NCI-H1092 treated with DMSO at 0.1 percent for 48 hours (cell line): ENCODE data around the gene PRKRA.
"Not testable (repeated sequence)": the region's sequence is repeated elsewhere in the genome, so short reads cannot be mapped to it uniquely, and the experiment has no call there.

ENCODE experiments used
- DNase-seq: peaks from one replicate; lab custom pipeline; 2025; lab: John Stamatoyannopoulos, UW

The PRKRA gene

DNA sequence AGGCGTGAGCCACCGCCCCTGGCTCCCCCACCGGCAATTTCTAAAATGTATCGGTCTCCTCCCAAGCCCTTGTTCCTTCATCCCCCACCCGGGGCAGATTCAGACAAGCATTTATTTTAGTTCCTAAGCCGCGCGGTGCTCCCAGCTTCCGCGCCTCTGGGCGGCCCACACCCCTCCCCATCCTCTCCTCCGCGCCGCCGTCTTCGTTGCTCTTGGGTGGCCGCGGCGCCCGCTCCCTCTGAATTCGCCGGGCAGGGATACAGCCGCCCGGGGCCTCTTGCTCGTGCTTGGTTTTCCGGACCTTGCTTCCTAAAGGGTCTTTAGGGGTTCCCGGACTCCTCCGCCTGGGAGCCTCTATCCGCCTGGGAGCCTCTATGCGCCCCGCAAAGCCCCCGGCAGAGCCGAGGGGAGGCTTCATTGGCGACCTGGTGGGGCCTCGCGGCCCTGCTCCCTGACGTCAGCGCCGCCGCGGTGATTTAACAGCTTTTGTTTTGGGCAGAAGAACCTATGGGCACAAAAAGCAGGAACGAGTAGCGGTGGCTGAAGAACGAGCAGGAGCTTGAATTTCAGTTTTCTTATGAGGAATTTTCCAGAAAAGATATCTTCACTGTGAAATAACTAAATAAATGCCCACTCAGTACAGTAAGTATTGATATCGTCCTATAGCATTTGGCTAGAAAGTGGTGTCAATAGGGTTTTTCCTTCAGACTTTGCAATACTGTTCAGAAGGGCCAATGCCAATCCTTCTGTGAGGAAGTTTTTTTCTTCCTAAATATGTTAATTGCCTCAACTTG is 37.3 kb downstream of the PRKRA start:
- peak; percentile 88 for DNase-seq

DNA sequence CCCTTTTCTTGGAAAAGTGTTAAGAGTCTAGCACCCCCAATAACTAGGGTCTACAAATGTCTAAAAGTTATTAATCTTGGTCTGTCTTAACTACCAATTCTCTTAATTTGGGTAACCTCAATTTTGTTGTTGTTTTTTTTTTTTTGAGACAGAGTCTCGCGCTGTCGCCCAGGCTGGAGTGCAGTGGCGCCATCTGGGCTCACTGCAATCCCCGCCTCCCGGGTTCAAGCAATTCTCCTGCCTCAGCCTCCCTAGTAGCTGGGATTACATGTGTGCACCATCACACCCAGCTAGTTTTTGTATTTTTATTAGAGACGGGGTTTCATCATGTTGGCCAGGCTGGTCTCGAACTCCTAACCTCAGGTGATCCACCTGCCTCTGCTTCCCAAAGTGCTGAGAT is 38.5 kb downstream of the PRKRA start:
- DNase-seq, result not testable (repeated sequence)

DNA sequence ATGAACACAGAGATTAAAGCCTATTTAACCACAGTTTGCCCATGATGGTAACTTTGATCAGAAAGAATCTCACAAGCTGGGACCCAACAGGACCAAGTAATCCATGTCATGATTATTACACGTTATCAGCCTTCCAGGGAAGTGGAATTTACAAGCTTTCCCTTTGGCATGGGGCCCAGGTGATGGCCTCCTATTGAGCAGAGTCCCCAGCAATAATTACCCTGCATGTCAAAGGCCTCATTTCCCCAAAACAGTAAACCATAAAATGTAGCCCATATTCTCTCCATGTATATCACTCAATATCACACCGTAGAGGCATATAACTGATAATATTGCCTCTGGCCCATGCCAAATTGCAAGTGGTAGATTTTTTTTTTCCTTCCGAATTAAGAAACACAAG is 38.9 kb downstream of the PRKRA start:
- no peak for DNase-seq

DNA sequence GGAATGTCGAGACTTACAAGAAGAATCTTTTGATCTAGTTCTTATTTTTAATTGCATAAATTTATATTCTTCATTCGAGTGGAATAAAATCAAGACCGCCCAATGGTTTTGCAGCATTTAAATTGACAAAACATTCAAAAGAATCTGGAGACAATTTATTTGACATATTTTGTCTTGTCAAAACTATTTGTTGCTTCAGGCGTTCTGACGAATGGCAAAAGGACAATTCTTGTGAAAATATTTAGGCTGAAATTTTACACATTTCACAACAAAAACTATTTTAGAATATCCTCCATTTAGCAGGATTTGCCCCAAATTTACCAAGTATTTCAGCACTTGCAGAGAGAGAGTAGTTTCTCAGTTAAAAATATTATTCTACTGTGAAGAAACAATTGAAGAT is 41.7 kb downstream of the PRKRA start:
- no peak for DNase-seq

DNA sequence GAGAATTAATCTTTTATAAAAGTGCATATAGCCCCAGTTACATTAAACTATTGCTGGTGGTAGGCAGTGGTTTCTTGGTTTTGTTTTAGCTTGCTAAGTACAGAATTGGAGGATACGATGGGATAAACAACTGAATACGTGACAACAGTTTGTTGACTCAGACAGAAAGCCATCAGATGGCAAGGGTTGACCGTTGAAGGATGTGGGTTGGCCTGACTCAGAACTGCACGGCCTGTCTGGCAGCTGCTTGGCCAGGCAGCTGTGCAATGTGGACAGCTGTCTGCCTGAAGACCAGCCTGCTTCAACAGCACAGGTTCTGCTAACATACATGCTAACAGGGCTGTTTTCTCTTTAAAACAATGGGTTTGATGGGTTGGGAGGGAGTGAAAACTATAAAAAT is 46.6 kb downstream of the PRKRA start:
- no peak for DNase-seq

DNA sequence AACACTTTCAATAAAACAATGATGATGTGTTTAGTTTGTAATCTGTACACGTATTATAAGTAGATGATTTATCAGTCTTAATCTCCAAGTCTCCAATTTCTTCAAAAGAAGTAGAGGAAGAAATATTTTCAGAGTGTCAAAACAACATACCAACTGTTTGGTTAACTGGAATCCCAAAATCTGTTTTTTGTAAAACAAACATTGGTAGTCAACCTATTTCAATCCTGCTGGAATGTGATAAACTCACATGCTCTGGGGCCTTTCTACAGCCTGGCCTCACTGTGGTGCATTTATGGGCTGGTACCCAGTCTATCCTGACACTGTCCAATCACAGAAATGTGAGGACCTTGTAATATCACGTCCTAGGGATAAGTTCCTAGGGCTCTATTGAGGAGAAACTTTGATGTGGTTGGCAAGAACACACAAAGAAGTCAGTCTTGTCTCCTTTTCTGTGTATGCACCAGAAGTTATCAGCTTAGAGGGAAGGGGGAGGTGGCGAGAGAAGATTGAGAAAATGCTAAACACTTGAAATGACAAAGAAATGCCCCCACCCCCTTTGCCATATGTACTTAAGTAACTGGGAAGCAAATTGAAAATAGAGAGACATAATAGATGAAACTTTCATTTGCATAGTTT is 47.2 kb downstream of the PRKRA start:
- no peak for DNase-seq

DNA sequence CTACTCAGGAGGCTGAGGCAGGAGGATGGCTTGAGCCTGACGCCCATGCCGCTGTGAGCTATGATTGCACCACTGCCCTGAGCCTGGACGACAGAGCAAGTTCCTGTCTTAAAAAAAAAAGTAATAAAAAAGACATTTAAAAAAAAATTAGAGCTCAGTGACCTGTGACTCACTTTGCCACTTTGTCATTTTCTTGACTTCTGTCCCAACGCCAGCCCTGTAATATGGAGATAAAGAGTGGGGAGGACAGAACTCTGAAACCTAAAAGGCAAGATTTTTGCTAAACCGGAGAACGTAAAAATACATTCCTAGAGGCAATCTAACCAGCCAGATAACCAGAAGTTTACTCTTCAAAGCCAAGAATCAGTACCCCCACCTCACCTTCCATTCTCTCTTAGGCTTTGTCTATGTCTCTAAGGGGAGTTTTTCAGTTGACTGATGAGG is 49.0 kb downstream of the PRKRA start:
- DNase-seq, result no peak

DNA sequence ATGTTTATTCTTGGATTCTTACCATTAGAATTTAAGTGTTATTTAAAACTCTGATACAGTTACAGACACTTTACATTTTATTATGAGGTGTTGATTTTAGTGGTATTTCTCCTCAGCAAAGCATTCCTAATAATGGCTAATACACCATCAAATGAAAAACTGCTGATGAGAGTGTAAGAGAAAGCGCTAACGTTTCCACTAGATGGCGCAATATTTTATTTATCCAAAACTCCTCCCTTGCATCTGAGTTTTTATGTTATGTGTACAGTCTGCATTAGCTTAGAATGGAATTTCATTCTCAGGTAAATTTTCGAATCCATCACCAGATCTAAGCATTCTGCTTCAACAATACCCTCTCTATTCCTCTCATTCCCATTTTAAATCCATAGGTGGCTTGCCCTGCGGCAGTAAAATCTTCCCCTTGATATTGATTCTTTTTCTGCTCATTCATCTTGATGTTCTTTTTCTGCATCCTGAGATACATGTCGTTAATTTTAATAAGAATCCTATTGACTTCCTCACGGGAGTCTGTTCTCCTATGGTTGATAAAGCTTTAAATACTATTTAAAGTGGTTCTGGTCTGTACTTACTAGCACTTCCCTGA is 53.9 kb downstream of the PRKRA start:
- DNase-seq, result peak; percentile 18

DNA sequence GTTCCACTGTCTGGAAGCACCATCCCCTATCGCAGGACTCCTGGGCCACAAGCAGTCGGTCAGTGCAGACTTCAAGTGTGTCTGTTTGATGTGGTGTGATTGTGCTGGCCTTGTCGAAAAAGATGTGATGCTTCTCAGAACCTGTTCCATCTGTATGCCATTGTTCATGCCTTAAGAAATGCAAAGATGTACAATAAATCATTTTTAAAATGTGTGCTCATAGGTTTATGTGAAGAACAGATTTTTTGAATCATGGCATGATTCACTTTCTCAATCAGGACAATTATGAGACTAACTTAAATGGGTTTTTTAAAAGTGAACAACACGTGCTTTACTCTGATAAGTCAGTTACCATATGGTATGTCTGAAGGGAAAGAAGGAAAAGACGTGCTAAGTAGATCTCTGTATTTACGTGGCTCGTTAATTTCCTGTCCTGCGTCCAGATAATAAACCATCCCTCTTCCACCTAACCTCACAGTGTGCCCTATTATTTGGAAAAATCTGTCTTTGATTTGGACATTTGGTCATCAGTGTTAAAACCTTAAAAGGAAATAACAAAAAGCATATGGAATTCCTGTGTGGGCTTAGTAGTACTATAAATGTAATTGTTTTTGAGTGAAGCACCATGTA is 54.9 kb downstream of the PRKRA start:
- no peak for DNase-seq

DNA sequence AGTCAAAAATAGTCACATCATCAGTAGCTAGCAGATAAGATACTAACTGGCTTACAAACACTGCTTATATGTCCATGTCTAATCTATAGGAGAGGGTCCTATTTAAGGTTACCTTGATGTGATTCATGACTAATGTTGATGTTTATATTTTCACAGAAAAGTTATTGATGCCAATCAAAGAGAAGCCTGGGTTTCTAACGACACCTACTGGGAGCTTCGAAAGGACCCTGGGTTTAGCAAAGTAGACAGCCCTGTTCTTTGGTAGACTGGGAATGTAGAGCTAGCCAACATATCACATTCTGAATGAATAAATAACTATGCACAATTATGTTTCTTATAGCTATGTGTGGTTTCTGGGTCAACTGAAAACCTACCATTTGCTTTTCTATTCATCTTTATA is 55.7 kb downstream of the PRKRA start:
- no peak for DNase-seq

DNA sequence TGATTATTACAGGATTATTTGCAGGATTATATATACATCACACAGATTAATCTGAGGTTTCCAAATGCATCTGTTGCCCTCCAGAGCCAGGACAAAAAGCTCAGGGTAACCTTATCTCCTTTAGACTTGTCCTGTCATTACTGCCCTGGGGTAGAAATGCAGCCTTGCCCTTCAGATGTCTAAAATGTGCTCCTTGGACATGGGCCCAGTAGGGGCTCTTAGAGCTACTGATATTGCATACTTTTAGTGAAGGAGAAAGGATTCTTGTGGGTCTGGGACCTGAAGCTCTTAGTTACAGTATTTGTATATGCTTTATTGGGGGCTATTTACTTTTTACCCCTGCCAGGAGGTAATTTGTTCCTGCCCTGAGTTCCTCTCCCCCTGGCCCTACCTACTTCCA is 56.1 kb downstream of the PRKRA start:
- no peak for DNase-seq

DNA sequence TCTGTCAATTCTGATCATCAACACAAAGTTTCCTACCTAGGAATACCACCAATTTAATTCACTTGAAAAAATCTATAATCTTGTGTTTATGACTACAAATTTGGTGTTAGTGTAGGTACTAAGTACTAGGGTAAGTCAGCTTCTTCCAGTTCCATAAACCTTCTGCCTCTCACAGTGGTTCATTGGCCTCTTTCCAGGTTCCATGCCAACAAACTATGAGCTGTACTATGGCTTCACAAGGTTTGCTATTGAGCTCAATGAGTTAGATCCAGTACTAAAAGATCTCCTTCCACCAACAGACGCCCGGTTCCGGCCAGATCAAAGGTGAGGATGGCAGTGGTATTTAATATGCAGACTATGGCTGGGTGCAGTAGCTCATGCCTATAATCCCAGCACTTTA is 58.8 kb downstream of the PRKRA start:
- DNase-seq, result no peak

DNA sequence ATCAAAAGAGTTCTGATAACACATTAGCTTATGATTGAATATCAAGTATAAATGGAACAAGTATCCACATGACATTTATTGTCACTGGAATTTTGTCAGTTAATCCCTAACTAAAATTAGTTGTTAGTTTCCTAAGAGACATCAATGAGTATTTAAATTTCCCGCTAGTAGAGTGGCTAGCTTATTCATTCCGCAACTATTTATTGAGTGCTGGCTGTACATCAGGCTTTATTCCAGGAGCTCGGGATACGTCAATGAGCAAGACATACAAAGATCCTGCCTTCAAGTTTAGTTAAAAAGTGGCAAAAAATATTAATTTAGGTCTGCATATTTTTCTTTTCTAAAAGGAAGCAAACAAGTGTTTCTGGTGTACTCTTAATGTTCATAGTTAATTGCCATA is 59.3 kb downstream of the PRKRA start:
- DNase-seq, result no peak

DNA sequence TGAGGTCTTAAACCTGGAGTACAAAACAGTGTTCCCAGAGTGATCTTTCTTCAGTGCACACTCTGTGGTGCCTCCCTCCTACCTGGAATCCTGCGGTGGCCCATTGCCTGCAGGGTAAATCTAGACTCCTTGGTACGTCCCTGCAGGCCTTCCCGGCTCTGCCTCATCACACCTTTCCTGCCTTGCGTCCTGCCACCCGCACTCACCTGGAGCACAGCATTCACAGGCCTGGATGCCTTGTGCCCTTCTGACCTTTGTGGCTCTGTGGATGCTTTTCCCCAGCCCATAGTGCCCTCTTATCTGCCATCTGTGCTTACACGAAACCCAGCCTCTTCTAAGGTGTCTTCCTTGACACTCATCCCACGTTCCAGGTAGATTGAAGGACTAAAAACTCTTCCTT is 62.7 kb downstream of the PRKRA start:
- no peak for DNase-seq

DNA sequence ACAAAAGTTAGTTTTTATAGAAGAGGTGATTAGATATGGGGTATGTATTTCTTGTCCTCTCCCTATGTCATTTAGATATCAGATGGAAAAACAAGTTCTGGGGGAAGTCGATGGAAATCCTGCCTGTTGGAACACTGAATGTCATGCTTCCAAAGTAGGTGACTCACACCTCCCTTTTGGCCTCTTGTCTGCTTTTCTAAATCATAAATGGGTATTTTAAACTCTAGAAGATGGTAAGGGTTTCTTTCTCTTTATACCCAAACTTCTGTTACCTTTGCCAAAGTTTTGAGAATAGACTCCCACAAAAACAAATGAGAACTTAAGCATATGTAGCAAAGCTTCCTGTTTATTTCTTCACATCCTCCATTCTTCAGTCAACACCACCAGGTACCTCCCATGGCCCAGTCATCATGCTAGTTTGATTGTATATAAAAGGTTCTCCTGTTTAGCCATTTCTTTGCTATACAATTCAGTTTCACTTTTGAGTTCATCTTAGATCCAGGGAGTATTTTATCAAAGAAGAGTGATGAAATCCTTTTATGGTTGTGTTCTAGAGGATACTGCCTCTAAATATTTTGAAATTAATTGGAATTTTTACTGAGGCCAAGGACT is 63.9 kb downstream of the PRKRA start:
- no peak for DNase-seq

DNA sequence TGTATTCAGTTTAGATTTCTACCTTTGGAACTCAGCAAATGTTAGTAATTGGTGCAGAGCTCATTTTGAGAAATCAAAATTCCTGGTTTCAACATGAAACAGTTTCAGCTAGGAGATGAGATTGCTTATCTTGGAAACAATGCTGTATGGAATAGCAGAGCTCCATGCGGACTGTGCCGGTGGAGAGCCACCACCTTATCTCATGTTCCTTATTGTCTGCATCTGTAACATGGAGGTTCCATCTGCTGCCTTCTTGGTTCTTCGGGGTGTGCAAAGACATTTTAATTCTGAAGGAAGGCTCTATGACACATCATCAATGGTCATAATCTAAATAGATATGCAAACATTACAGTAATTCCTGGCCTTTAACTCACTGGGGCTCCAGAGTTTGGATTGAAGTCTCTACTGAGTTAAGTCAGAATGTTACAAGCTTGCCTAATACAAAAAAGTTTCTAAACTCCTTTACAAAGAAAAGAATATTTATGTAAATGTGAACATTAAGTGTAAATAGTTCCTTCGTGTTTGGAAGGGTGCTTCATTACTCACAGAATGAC is 65.3 kb downstream of the PRKRA start:
- no peak for DNase-seq

DNA sequence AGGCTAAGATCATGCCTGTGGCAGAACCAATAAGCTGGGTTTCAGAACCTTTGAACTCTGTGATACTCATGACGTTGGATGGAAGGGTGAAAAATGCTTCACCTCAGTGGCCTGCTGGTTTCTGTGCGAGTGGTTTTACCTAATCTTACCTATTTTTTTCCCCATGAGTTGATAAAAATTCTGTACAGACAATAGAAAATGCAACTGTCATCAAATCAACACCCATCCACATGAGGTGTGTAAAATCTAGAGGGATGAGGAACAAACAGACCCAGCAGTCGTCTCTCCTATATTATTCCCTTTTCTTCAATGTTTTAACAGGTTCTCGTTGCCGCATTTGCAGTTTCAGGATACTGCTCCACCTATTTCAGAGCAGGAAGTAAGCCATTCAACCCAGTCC is 67.3 kb downstream of the PRKRA start:
- no peak for DNase-seq
